ENCODE results near the gene TMTC1.

DNA sequence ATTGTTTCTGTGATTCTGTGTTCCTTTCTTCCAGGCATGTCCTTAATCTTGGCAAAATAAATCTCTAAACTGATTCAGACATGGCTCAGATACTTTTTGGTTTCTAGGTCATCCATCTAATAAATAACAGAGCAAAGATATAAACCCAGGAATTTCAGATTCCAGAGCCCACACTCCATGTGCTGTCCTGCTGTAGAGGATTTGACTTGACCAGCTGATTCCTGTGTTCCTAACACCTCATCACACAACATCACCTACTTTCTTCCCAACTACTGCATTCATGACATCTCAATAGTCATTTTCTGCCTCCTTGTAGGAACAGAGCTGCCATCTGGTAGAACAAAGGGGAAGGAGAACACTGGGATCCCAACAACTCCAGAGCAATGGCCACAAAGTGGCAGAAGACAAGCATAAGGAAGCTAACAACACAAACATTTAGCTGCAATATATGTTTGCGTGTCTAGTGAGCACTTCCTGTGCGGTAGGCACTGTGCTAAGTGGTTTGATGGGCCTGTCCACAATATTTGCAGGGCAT is 194.4 kb downstream of the TMTC1 start:
- TF ChIP-seq, protein P1, sequence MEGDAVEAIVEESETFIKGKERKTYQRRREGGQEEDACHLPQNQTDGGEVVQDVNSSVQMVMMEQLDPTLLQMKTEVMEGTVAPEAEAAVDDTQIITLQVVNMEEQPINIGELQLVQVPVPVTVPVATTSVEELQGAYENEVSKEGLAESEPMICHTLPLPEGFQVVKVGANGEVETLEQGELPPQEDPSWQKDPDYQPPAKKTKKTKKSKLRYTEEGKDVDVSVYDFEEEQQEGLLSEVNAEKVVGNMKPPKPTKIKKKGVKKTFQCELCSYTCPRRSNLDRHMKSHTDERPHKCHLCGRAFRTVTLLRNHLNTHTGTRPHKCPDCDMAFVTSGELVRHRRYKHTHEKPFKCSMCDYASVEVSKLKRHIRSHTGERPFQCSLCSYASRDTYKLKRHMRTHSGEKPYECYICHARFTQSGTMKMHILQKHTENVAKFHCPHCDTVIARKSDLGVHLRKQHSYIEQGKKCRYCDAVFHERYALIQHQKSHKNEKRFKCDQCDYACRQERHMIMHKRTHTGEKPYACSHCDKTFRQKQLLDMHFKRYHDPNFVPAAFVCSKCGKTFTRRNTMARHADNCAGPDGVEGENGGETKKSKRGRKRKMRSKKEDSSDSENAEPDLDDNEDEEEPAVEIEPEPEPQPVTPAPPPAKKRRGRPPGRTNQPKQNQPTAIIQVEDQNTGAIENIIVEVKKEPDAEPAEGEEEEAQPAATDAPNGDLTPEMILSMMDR (IDR thresholded peaks at IDR 0.05) = no peak
- no peak for TF ChIP-seq POLR2A (IDR thresholded peaks at IDR 0.05)
